ENCODE data around the gene OSTN. TPM values are rescaled to one million over a fixed set of nuclear protein-coding genes. Genes with fewer than 3 reads are reported as not detected.

The OSTN gene
- total and polyA plus RNA-seq, 2 donors (not counting 3 experiments of a cell fraction or from before 2014, with no cell fraction given): not detected

GRCh38 chr3:191268737-191269136 lies 69.7 kb downstream of the OSTN start:
- no peak overlapping the region for H2AFZ ChIP-seq (ENCODE audit: low read depth, low read length)
- H3K4me2 ChIP-seq (ENCODE audit: insufficient read depth, low read length): no peak overlapping the region
- POLR2A ChIA-PET: no interaction called here
- no peak for FAIRE-seq
- H4K20me1 ChIP-seq (replicated peaks; ENCODE audit: control insufficient read depth, extremely low read depth, insufficient read depth, low read length): no peaks in the 10 kb centered on the region
- no peak overlapping the region for H3K9ac ChIP-seq (replicated peaks; ENCODE audit: extremely low read depth, insufficient read depth, low read length)
- H3K4me1 ChIP-seq (ENCODE audit: control insufficient read depth, extremely low read depth, insufficient read depth, low read length): no peaks in the 10 kb centered on the region
- no peaks in the 10 kb centered on the region for H3K79me2 ChIP-seq (ENCODE audit: control insufficient read depth, insufficient read depth, low read length)
- dilution Hi-C loops (cut with MboI; ENCODE audit: extremely low pct_ligation_motif_present, low sequenced_read_pairs) (no loop called here), intact Hi-C loops (cut with micrococcal nuclease) (no loop called here)
- CTCF ChIA-PET: no interaction called here
- no peaks in the 10 kb centered on the region for H3K9me1 ChIP-seq (replicated peaks; ENCODE audit: control insufficient read depth, extremely low read depth, insufficient read depth, low read length)
- H3K27ac ChIP-seq (ENCODE audit: insufficient read depth, low read depth, low read length): no peak overlapping the region
- no peak for TF ChIP-seq MAX (IDR thresholded peaks at IDR 0.05; ENCODE audit: insufficient read depth, insufficient read length)
- TF ChIP-seq CTCF (IDR thresholded peaks at IDR 0.05; ENCODE audit: extremely low read depth in 1 of 2, insufficient read depth in 1 of 2, low read depth in 1 of 2, low read length in 2 of 2): no peak
- no peak for TF ChIP-seq MYC (IDR thresholded peaks at IDR 0.05; ENCODE audit: low read depth, low read length)
- no peak for TF ChIP-seq POLR2A (IDR thresholded peaks at IDR 0.05; ENCODE audit: low read depth, low read length)
- TF ChIP-seq JUN (IDR thresholded peaks at IDR 0.05; ENCODE audit: borderline replicate concordance, insufficient read depth, insufficient read length, low read depth): no peak
- no peak for TF ChIP-seq POLR2AphosphoS5 (IDR thresholded peaks at IDR 0.05; ENCODE audit: insufficient read depth, low read depth, low read length)
- no peak for TF ChIP-seq FOS (IDR thresholded peaks at IDR 0.05; ENCODE audit: borderline replicate concordance, insufficient read depth, low read length)
- TF ChIP-seq EZH2 (IDR thresholded peaks at IDR 0.05; ENCODE audit: borderline replicate concordance, low read depth, low read length, severe bottlenecking): no peak
- no peak for TF ChIP-seq GATA2 (IDR thresholded peaks at IDR 0.05; ENCODE audit: insufficient read depth, insufficient read length, low read depth, low read length)
- no peak for DNase-seq (ENCODE audit: low read depth, low spot score)
- H3K9me3 ChIP-seq (replicated peaks; ENCODE audit: control insufficient read depth, insufficient read depth, low read length): no peaks in the 10 kb centered on the region
- no TSS peak for BruUV-seq (replicated peaks)
- no peak overlapping the region for H3K4me3 ChIP-seq (replicated peaks in 1 of 3; ENCODE audit: insufficient read depth in 1 of 3, low read depth in 1 of 3, low read length in 3 of 3)
- H3K36me3 ChIP-seq (ENCODE audit: control insufficient read depth in 2 of 2, extremely low read depth in 1 of 2, insufficient read depth in 2 of 2, low read length in 2 of 2): no peaks in the 10 kb centered on the region
- H3K27me3 ChIP-seq (ENCODE audit: control insufficient read depth in 2 of 2, insufficient read depth in 2 of 2, low read length in 2 of 2): no peaks in the 10 kb centered on the region

Data from endothelial cell of umbilical vein (primary cell).